CD1c-positive myeloid dendritic cell (primary cell): ENCODE data around the gene LPCAT2.

Experiments used
- DNase-seq: peaks from one replicate; pipeline ENCODE4 v3.0.0-alpha.2; 2016; ENCODE audit errors: extremely low spot score

LPCAT2 gene, protein sequence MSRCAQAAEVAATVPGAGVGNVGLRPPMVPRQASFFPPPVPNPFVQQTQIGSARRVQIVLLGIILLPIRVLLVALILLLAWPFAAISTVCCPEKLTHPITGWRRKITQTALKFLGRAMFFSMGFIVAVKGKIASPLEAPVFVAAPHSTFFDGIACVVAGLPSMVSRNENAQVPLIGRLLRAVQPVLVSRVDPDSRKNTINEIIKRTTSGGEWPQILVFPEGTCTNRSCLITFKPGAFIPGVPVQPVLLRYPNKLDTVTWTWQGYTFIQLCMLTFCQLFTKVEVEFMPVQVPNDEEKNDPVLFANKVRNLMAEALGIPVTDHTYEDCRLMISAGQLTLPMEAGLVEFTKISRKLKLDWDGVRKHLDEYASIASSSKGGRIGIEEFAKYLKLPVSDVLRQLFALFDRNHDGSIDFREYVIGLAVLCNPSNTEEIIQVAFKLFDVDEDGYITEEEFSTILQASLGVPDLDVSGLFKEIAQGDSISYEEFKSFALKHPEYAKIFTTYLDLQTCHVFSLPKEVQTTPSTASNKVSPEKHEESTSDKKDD

GRCh38 chr16:55508941-55509931, at the start of gene LPCAT2:
Gene LPCAT2 (plus strand): TSS chr16:55509072. CDS start chr16:55509182, 110 bp downstream.
- peak; percentile 85 for DNase-seq

DNA sequence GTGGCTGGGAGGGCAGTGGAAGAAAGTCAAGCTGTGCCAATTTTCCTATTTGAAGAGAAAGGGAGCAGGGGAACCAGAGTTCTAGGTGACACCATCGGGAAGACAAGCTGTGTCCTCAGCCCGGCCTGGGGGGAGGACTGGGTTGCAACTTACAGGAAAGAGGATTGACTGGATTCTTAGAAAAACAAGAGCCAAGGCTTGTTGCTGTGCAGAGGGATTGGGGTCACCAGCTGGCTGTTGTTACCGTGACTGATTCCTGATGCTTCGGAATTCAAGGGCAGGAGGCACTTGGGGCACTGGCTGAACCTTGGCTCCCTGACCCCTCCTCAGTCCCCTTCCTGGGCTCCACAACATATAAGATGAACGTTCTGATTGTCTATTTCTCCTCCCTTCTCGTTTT, 46.6 kb upstream of the LPCAT2 start:
- no peak for DNase-seq

DNA sequence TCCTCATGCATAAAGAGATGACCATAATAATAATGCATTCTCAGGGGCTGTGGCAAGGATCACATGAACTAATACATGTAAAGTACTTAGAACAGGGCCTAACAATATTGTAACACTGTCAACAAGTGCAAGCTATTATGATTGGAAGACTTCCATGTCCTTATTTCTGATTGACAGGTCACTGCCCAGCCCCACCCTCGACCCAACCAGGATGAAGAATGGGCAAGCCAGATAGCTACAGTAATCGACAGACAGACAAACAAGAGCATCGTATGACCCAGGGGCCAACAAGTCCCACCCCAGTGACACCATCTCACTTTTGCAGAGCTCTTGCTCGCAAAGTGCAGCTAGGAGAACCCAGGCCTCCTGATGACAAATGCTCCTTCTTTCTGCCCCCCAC, 44.5 kb upstream of the LPCAT2 start:
- no peak for DNase-seq

DNA sequence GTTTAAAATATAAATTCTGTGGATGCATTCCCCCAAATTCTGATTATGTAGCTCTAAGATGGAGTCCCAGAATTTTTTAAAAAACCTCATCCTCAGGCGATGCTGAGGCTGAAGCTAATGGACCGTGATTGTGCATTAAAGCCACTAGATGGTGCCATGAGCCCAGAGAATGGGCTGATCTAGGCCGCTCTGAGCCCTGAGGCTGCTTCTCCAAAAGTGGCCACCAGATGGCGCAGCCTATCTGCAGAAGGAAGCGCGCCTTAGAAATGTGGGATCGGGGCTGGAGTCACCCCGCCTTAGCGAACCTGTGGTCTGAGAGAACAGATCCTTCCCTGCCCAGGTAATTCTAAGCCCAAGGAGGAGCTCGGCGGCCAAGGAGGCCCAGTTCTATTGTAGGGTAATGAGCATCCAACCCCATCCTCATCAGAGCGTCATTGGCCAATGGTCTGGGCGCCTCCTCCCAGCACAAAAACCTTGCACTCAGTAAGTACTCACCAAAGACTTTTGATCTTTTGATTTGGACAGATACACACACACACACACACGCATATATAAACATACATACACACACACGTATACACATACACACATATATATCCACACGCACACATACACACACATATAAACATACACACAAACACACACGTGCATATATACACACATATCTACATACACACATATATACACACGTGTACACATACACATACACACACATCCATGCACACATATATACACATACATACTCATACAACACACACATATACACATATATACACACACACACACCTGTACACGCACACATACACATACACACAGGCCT, 43.6 kb upstream of the LPCAT2 start:
- DNase-seq, result peak; percentile 95

DNA sequence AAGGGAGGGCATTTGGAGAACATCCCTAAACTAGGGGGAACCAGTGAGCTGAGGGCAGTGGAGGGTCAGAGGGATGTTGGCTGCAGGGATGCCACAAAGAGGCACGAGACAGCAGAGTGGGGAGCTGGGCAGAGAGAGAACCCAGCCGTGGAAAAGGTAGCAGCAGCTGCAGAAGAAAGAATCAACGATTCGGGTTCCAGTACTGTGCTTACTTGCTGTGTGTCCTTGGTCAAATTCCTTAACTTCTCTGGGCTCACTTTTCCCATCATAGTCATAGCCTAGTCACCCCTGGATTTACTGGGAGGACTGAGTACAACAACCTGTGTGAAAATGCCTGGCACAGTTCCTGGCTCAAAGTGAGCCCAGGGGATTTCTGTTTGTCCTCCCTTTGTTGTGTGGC, 42.7 kb upstream of the LPCAT2 start:
- DNase-seq, result no peak

DNA sequence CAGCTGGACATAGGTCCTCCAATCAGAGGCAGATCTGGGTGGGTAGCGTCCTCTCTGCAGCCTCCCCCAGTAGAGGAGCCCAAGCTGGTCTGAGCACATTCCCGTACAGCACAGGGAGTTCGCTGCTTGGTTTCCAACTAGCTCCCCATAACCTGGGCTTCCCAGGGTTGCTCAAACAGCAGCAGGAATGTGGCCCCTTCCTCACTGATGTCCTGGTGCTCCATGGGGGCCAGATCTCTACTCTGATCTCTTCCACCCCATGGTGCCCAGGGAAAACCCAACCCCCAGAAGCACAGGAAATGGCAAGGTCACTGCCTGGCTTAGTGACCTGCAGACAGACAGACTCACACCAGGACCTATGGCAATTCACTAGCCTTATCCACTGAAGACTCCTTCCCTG, 41.0 kb upstream of the LPCAT2 start:
- DNase-seq, result no peak

DNA sequence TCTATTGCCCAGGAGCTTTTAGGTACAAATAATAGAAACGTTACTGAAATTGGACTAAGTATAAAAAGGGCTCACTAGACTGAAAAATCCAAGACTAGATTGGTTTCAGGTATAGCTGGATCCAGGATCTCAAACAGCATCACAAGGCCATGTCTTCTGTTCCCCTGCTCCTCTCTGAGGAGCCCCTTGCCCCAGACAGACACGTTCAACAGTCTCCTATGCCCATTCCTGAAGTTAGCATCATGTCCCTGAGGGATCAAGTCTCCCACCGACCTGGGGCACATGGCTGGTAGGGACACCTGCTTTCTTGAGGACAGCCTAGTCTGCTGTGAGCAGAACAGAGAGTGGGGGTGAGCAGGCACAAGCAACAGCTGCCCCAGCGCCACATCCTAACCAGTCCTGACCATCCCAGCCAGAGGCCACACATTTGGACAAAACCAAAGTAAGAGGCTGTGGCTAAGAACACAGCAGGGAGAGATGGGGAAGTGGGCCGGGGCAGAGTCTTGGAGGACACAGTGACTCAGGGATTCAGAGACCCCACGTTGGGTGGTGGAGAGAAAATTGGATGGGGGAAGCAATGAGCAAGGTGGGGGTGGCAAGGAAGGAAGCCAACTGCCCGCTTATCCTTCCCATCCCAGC, 40.4 kb upstream of the LPCAT2 start:
- no peak for DNase-seq

- DNase-seq, result no peak
Observed at GRCh38 chr16:55469821-55470532, 38.9 kb upstream of the LPCAT2 start.

DNA sequence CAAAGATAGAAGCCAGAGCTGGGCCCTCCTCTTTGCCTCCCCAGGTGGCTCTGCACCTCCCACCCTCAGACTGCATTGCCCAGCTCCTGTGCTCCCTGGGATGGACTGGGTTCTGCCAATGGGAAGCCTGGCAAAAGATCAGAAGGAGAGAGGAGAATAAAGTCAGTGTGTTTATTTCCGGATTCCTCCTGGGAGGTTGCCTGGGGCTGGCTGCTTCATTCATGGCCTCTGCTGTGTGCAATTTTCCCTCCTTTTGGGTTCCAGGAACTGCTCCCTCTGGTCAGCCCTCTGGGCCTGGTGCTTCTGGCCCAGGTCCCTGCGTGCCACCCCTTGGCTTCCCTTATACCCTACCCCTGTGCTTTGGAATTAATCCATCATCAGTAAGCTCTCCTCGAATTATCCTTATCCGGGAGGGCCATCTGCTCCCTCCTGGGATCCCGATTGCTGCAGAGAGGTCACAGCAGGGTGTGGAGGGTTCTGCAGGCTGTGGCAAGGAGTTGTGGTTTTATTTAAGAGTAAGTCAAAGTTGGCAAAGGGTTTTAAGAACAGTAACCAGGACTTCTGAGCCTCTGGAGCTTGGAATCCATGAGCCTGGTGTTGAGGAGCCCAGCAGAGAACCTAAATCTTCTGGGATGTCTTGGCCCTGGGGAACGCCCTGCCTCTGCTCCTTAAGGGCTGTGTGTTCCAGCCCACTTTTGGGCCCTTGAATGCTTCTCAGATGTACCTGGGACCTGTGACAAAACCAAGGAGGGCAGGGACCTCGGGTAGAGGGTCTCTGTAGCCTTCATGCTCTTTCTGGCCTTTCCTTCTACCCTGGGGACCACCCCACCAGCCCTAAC, 38.1 kb upstream of the LPCAT2 start:
- DNase-seq, result no peak

DNA sequence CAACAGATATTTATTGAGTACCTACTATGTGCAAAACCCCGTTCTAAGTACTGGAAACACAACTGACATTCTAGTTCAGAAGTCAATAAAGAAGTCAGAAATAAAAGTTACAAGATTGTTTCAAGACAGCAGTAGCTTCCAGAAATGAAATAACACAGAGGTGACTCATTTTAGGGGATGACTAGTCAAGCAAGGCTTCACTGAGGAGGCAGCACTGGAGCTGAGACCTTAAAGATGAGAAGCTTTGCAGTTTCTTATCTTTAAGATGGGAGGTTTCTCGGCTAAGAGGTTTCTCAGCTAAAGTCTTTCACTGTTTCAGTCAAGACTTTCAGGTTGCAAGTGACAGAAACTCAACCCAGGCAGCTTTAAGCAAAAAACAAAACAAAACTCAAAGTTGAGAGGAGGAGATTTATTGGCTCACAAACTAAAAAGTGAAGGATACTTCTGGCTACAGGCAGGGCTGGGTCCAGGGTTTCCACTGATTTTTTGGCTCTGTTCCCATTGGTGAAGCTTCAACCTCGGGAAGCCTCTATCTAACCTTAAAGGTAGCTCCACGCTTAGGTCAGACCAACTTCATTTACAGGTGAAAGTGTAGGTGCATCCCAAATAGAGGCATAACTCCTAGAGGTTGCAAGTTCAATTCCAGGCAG, 37.3 kb upstream of the LPCAT2 start:
- no peak for DNase-seq

DNA sequence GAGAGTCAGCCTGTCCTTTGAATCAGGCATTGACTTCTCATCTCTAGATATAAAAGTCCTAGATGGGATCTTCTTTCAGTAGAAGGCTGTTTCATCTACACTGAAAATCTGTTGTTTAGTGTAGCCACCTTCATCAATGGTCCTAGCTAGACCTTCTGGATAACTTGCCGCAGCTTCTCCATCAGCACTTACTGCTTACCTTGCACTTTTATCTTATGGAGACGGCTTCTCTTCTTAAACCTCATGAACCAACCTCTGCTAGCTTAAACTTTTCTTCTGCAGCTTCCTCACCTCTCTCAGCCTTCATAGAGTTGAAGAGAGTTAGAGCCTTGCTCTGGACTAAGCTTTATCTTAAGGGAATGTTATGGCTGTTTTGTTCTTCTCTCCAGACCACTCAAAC, 35.3 kb upstream of the LPCAT2 start:
- no peak for DNase-seq

DNA sequence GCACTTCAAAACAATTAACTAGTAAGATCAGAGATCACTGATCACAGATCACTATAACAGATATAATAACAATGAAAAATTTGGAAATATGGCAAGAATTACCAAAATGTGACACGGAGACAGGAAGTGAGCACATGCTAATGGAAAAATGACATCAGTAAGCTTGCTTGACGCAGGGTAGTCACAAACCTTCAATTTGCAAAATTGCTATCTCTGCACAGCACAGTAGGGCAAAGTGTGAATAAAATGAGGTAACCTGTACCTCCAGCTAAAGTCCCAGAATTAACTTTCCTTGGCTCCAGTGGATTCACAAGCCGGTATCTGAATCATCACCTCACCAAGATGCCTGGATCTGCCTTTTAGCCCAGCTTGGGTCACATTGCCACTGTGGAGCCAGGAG, 34.1 kb upstream of the LPCAT2 start:
- DNase-seq, result no peak

DNA sequence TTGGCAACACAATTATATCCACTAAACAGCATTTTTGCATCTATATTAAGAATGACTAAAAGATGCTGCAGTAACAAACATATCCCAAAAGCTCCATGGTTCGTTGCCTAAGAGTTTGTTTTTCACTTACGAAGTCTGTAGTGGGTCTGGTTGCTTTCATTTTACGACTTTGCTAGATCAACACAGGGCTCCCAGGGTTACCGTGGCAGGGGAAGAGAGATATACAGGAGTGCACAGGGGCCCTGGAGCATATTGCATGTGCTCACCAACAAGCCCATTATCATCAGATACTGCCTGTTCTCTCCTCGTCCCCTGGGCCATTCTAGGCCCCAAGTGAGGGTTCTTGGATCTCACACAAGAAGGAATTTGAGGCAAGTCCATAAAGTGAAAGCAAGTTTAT, 33.0 kb upstream of the LPCAT2 start:
- no peak for DNase-seq

DNA sequence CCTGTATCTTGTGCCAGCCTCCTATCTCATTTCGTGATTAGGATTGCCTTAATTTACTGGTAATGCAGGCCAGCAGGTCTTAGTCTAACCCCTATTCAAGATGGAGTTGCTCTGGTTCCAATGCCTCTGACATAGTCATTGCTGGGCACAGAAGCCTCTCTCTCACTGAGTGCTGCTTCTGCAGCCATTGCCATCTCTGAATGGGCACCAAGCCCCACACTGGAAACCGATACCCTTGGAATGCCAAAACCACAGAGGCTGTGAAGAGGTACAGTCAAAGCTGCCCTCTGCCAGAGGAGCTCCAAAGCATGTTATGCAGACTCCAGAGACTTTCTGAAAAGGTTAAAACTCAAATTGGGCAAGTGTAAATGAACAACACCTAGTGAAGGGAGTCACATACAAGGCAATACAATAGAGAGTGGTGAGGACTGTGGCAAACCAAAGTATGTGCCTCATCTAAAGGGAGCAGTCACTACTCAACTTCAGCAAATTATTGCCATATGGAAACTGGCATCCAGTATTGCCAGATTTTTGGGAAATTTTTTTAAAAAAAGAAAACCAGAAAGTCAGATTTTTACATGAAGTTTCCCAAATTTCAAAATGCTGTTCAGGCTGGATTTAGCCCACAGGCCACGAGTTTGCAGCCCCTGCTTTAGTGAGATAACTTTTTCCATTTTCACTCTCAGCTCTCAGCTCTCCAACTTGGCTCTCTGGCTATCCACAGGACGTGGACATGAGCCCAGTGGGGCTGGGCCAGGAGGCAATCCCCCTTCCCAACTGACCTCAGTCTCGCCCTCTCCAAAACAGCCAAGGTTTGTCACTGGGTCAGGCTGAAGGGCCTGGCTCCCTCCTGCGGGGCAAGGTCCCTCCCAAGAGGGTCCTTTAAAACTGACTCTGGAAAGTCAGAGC, 32.0 kb upstream of the LPCAT2 start:
- no peak for DNase-seq

GRCh38 chr16:55477736-55478135, 31.1 kb upstream of the LPCAT2 start:
- DNase-seq, result no peak

GRCh38 chr16:55478827-55479429, 29.9 kb upstream of the LPCAT2 start, which contains the start of gene MMP2:
Gene MMP2 (plus strand): TSS chr16:55479198. CDS start chr16:55479480, 282 bp downstream.
- DNase-seq, result no peak

GRCh38 chr16:55479430-55480140, 29.3 kb upstream of the LPCAT2 start:
- DNase-seq, result no peak
